ENCODE data around the gene ARL14.
"Not testable (repeated sequence)": the region's sequence is repeated elsewhere in the genome, so short reads cannot be mapped to it uniquely, and the experiment has no call there.

The ARL14 gene

DNA sequence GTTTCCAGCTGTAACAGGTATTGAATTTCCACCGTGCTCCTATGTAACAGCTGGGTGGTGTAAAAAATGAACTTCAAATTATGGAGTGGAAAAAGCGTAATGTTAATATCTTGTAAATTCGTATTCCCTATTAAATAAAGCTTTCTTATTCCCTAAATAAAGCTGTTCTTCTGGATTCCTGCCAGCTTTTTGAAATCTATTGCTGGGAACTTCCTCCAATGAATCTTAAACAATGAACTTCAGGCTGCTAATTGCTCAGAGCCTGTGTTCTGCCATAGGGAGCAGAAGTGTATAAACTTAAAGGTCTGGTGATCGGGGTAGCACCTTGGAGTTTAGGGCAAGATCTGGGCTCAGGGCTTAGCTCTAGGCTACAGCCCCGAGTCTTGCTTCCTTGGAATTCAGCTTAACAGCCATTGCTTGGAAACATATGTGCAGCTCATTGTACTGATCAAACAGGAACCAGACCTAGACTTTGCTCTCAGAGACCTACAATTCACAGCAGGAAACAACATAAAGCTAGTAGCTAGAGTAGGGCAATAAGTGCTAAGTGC, 1.4 kb downstream of the ARL14 start:
- DNase-seq: no peak

DNA sequence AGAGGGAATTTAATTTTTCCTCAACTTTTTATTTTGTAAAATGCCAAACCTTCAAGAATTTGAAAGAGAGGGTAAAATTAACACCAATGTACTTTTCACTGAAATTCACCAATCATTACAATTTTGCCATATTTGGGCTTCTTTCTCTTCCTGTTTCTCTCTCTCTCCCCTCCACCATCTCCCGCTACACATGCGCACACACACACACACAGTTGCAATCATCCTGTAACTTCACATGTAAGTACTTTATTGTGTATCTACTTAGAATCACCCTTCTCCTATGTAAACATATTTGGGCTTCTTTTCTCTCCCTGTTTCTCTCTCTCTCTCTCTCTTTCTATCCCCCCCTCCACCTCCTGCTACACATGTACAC, 7.4 kb downstream of the ARL14 start:
- DNase-seq: no peak

DNA sequence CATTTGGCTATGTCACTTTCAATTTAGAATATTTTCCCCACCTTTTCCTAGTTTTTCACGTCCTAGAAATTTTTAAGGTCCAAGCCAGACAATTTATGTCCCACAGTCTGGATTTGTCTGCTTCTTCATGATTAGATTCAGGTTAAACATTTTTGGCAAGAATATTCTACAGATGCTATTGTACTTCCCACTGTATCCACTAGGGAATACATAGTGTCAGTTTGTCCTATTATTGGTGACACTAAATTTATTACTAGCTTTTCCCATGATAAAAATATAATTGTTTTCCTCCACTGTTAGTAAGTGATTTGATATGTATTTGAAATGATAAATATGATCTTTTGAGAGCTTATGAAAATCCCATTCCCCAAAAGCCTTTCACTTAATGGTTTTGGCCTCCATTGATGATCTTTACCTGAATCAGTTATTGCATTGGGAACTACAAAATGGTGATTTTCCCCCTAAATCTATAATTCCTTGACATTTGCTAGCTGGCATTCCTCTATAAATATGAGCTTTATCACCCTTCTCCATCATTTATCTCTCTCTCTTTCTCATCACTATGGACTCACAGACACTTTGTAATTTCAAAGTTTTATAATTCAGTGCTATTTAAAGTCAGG, 8.3 kb downstream of the ARL14 start:
- DNase-seq: no peak

DNA sequence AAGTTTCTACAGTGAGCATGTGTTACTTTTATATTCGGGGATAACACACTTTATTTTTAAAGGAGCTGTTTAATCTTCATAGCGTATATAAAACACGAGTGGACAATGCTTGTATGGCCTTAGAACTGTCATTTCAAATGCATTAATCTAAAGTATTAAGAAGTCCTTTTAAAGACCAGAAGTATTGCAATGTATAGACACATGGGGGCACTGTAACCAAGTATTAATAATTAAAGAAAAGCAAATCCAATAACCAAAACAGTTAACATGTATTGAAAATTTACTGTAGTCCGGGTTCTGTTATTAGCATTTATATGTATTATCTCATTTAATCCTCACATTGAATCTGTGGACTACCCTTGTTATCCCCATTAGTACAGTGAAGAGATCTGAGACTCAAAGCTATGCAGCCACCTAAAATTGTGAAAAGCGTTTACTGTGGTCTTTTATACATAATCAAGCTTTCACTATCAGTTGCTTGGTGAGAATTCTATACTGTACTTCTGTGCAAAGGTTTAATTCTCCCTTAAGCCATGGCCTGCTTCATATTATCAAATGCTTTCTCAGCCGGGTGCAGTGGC, 10.1 kb downstream of the ARL14 start:
- DNase-seq: no peak

DNA sequence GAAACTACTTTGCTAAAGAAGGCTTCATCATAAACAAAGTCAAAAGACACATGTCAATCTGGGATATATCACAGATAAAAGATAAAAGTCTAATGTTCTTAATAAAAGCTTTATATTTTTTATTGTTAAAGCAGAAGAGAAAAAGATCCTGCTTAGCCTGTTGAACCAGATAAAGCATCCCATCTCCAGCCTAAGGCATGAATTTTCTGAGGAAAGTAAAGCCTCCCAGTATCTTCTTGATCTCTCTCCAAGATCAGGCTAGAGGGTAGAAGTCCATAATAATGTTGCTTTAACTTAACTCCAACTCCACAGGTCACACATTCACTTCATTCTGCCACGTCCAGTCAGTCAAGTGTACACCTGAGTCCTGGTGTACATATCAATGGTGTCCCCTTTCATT, 14.2 kb downstream of the ARL14 start:
- no peak for DNase-seq

DNA sequence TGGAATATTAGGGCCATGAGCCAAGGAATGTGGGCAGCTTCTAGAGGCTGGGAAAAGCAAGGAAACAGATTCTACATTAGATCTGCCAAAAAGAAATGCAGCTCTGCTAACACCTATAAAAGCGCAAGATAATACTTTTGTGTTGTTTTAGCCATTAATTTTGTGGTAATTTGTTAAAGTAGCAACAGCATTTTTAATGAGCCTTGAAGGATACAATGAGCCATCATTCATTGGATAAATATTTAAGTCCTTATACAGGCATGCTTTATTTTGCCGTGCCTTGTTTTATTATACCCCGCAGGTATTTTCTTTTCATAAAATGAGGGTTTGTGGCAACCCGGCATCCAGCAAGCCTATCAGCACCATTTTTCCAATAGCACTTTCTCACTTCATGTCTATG, 15.0 kb downstream of the ARL14 start:
- DNase-seq: no peak

DNA sequence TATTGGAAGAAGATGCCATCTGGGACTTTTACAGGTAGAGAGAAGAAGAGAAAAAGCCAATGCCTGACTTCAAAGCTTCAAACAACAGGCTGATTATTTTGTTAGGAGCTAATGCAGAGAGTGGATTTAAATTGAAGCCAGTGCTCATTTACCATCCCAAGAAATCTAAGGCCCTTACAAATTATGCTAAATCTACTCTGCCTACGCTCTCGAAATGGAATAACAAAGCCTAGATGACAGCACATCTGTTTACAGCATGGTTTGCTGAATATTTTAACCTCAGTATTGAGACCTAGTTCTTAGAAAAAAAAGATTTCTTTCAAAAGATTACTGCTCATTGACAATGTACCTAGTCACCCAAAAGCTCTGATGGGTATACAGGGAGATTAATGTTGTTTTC, 16.2 kb downstream of the ARL14 start:
- DNase-seq: no peak

DNA sequence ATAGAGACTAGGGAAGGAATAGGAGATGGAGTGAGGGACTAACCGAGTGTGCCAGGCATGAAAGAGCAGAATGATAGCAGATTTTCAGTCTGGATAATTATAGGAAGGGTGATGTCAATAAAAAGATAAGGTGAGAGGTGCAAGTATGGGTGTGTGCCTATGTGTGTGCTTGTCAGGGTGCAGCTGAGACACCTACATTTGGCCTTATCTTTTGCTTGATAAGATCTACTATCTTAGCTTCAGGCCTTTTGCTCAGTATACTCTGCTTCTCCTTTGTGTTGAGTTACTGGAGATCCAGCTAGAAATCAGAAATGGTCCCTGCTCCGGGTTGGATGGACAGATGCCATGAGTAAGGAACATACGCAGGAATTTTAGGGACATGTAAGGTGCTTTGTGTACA, 17.4 kb downstream of the ARL14 start:
- no peak for DNase-seq

DNA sequence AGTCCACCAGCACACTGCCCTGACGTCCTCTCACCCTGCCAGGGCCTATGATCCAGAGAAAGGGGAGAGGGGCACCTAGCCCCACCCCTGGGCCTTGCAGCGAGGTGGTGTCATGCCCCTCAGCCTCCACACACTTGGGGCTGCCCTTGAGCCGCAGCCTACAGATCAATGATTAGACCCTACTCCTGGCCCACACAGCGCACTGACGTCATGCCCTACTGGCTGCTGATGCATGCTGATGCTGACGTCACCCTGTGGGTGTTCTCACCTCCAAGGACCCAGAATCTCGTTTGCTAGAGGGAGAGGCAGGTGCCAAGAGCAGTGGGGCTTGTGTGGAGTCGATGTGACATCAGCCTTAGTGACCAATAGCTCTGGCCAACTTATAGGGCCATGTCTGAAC, 18.0 kb downstream of the ARL14 start:
- DNase-seq: no peak

DNA sequence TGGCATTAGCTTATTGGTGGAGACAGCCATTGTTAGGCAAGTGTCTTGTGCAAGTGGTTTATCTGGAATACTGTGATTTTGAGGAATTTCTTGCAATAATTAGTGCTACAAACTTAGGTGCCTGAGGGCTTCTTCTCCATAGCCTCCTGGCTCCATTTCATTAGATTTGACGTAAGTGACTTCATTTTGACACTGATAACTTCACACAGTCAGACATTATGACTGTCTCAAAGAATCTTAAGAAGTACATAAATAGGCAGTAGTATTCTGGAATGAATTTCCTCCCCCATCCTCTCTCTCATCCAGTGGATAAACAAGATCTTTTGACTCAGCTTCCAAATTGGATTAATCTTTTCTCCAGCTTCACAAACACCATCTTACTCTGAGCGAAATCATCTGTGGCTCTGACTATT, 19.0 kb downstream of the ARL14 start:
- no peak for DNase-seq

DNA sequence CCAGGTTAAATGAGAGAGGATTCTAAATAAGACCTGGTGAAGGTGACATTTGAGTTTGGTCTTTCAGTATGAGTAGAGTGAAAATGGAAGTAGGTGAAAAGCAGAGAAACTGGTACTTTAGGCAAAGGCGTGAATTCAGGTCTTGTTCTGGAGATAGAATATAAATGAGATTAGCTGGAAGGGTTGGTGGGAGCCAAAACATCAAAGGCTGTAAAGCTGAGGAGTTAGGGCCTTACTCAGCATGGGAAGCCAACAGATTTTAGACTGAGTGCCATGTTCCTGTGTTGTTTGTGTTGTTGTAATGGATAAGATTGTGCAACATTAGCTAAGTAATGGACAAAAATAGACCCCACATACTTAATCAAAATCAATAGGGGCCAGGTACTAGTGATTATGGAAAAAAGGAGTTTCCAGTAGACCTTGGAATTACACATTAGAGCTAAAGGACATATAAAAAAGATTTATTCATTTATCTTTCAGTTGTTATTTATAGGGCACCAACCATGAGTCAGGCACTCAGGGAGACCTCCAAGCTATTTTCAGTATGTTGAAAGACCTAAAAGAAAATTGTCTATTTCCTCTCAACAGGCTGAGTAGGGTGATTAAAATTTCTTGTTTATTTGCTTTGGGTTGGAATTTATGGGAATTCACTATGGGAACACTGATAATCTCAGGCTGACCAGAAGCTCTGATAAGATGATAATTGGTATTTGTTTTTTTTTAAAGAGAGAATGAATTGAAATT, 20.8 kb downstream of the ARL14 start:
- DNase-seq: peak; percentile 61

DNA sequence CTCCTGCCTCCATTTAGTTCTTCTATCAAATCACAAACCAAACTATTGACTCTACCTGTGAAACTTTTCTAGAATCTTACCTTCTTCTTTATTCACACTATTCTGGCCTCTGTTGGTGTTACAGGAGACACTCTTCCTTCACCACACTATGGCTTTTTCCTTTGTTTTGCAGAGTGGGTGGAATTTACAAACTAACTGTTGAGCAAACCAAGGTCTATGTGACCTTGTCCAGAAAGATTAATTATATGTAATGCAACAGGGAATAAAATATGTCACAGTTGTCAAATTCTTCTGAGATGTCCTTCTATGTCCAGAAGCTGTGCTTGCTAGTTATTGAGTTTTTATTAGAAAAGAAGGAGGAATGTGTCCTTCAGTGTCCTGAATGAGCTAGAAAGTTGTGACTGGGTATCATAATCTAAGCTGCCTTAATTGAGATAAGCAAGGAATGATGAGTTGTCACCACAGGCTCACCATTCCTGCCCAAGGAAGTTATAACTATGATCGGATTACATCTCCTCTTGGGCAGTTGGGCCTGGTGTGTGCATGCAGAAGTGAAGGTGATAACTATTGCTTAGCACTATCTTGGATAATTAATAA, 21.7 kb downstream of the ARL14 start:
- DNase-seq: no peak

DNA sequence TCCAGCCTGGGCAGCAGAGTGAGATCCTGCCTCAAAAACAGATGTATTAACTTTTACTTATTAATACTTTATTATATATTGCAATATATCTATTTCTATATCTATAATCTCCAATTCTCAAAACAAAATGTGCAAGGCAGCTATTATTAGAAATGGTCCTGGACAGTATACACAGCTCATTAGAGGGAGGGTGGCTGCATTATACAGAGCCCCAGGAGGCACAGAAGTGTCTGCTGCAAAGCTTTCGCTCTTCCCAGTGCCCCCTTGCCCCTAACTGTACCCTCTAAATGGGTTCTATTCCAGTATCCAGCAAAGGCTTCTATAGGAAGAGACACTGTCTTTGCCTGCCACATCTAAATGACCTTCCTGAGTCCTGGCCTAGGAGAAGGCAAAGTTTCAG, 24.5 kb downstream of the ARL14 start:
- no peak for DNase-seq

DNA sequence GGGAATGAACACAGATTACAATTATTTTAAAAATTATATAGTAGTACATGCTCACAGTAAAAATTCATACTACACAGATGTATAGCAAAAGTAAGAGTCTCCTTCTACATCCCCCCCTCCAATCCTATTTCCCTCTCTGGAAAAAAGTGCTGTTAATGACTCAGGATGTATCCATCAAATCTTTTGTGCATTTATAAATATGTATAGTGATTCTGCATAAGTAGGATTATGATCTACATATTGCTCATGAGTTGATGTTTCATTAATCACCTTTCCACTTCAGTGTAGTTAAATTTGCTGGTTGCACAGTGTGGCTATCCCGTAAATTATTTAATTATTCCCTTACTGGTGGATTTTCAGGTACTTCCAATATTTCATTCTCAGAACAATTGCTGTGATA, 25.3 kb downstream of the ARL14 start:
- DNase-seq: no peak

DNA sequence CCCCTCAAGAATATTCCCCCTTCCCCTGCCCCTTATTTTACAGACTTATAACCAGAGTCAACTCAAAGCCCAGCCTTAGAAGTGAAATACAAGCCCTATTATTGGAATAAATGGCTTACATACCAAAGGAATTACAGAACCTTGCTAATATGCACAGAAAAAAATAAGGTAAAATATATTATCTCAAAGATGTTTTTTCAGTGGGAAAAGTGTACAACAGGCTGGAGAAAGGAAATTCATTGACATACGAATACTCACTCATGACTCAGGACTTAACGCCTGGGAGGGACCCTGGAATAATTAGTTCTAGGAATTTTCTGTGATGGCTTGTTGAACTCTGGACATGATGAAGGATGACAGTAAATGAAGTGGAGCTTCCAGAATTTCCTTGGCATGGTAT, 27.0 kb downstream of the ARL14 start:
- peak; percentile 20 for DNase-seq

DNA sequence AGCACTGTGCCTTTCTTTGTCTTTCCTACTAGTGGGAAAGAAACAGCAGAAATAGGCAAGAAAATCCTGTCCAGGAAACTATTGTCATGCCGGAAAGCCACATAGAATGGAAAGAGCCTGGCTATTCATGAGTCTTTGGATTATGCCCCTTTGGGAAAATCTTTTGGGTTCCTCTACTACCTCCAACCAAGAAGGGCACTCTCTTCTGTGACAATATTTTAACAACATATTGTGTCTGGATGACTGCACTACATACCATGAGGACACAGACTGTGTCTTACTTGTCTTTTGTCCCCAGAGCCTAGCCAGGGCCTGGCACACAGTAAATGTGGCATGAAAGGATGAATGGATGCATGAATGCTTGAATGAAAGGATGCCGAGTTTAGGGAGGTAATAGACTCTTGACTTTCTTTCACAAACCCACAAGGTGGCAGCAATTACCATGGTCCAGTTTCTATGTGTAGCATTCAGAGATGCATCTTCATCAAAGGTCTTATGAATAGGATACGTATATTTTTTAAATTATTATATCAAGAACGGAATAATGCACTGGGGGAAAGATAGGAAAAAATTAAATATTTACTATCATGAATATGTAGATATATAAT, 30.3 kb downstream of the ARL14 start:
- DNase-seq: peak; percentile 51

DNA sequence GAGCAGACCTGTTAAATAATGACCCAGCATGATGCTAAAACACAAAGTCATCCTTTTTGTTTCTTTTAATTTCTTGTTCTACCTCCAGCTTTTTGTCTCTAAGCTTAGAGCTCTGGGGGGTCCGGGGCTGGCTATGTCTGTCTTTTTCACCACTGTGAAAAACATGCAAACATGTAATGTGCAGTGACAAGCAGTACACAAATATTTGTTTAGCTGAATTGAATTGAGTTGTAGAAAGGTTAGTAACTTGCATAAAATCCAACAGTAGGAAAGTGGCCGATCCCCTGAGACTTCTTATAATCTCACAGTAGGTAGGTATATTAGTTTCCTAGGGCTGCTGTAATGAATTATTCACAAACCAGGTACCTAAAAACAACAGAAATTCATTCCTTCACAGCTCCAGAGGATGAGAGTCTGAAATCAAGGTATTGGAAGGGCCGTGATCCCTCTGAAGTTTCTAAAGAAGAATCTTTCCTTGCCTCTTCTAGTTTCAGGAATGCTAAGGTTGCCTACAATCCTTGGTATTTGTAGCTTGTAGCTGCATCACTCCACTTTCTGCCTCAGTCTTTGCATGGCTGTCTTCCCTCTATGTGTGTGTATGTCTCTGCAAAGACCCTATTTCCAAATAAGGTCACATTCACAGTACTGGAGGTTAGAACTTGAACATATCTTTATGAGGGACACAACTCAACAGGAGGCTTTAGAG, 32.7 kb downstream of the ARL14 start:
- no peak for DNase-seq

DNA sequence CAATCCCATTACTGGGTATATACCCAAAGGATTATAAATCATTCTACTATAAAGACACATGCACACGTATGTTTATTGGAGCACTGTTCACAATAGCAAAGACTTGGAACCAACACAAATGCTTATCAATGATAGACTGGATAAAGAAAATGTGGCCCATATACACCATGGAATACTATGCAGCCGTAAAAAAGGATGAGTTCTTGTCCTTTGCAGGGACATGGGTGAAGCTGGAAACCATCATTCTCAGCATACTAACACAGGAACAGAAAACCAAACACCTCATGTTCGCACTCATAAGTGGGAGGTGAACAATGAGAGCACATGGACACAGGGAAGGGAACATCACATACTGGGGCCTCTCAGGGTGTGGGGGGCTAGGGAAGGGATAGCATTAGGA, 36.2 kb downstream of the ARL14 start:
- not testable (repeated sequence) for DNase-seq

DNA sequence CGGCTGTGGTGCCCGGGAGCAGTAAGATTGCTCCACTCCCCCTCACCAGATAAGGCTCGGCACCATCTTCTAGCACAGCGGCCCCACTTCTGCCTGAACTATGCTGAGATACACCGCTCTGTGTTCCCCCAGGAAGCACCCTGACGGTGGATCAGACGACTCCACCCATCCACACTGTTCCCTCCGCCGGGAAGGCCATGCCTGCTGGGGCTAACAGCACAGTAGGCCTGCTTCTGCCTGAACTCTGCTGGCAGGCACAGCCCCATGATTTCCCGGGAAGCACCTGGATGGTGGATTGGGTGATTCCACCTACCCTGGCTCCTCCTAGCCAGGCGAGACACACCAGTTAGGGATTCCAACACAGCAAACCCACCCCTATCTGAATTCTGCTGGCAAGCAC, 42.8 kb downstream of the ARL14 start:
- DNase-seq: no peak

DNA sequence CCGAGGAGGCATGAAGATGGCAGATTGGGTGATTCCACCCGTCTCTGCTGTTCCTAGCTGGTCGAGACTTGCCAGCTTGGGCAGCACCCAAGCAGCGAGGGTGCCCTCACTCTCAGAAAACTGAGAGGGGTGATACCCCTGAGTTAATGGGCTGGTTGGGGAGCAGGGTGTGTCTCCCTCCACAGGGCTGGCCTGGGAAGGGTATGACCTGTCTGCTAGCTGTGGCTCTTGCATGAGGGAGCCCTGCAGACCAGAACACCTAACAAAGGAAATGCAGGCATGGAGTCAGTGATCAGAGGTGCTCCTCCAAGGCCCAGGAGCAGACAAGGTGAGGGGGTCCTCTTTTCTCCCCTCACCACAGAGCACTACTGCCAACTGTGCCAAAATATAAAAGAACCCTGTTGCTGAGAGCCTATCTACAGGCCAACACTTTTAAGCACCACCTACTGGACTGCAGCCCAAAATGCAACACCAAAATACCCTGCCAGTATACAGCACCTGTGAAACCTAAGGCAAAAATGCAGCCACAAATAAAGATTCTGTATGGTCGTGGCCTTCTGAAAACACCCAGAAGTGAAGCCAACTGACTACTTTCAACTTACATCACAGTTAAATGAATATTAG, 43.3 kb downstream of the ARL14 start:
- no peak for DNase-seq

DNA sequence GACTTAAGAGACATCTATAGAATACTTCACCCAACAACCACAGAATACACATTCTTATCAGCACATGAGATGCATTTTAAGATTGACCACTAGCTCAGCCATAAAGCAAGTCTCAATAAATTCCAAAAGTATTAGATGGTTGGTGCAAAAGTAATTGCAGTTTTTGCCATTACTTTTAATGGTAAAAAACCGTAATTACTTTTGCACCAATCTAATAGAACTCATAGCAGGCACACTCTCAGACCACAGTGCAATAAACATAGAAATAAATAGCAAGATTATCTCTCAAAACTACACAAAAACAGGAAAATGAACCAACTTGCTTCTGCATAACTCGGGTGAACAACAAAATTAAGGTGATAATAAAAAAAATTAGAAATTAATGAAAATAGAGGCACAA, 45.4 kb downstream of the ARL14 start:
- no peak for DNase-seq

DNA sequence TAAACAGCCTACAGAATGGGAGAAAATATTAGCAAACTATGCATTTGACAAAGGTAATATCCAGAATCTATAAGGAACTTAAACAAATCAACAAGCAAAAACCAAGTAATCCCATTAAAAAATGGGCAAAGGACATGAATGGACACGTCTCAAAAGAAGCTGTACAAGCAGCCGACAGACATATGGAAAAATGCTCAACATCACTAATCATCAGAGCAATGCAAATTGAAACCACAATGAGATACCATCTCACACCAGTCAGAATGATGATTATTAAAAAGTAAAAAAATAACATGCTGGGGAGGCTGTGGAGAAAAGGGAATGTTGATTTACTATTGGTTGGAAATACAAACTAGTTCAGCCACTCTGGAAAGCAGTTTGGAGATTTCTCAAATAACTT, 48.4 kb downstream of the ARL14 start:
- DNase-seq: peak; percentile 8

All from fibroblast of skin of abdomen (primary cell).